ENCODE data around the gene MTMR10. TPM values are rescaled to one million over a fixed set of nuclear protein-coding genes. Genes with fewer than 3 reads are reported as not detected.

MTMR10 gene
- polyA plus RNA-seq, 2 of the 4 experiments (the other 2 are of a cell fraction), result 11.9 to 23.1 TPM

GRCh38 chr15:30984542-30984941 lies 6.9 kb downstream of the MTMR10 start:
- CTCF ChIA-PET, result interaction anchor here (1.0 to 2.3 kb wide), 6 partner anchors 11 to 324 kb away, joined by 3 to 5 read pairs (median 4); no protein-coding TSS in a partner anchor
- FAIRE-seq, result no peak

GRCh38 chr15:30984118-30984517 lies 7.3 kb downstream of the MTMR10 start:
- Histone ChIP-seq H3K4me2 (no peak overlapping the region), H3K9me3 (no peaks in the 10 kb centered on the region), H3K4me1 (peaks cover 16% of the 10 kb centered on the region), H3K27ac (no peak overlapping the region), H3K4me3 (no peak overlapping the region)
- DNase-seq (ENCODE audit: low read depth in 1 of 2, low spot score in 1 of 2), result no peak
- TF ChIP-seq FOSB (CRISPR knock-in tag; IDR thresholded peaks at IDR 0.05), result no peak
- no peak for TF ChIP-seq ATOH8 (CRISPR knock-in tag; IDR thresholded peaks at IDR 0.05; ENCODE audit: low read depth)
- TF ChIP-seq RNF2 (IDR thresholded peaks at IDR 0.05; ENCODE audit: borderline replicate concordance, low read depth), result no peak
- TF ChIP-seq MAFK (IDR thresholded peaks at IDR 0.05; ENCODE audit: partially characterized antibody), result no peak
- TF ChIP-seq FOSL2 (IDR thresholded peaks at IDR 0.05), result no peak
- TF ChIP-seq FOSL2 (CRISPR knock-in tag; IDR thresholded peaks at IDR 0.05), result no peak
- TF ChIP-seq ZSCAN20 (CRISPR knock-in tag; IDR thresholded peaks at IDR 0.05), result no peak
- TF ChIP-seq, protein P1, sequence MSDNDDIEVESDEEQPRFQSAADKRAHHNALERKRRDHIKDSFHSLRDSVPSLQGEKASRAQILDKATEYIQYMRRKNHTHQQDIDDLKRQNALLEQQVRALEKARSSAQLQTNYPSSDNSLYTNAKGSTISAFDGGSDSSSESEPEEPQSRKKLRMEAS (IDR thresholded peaks at IDR 0.05), result no peak
- TF ChIP-seq, protein P2, sequence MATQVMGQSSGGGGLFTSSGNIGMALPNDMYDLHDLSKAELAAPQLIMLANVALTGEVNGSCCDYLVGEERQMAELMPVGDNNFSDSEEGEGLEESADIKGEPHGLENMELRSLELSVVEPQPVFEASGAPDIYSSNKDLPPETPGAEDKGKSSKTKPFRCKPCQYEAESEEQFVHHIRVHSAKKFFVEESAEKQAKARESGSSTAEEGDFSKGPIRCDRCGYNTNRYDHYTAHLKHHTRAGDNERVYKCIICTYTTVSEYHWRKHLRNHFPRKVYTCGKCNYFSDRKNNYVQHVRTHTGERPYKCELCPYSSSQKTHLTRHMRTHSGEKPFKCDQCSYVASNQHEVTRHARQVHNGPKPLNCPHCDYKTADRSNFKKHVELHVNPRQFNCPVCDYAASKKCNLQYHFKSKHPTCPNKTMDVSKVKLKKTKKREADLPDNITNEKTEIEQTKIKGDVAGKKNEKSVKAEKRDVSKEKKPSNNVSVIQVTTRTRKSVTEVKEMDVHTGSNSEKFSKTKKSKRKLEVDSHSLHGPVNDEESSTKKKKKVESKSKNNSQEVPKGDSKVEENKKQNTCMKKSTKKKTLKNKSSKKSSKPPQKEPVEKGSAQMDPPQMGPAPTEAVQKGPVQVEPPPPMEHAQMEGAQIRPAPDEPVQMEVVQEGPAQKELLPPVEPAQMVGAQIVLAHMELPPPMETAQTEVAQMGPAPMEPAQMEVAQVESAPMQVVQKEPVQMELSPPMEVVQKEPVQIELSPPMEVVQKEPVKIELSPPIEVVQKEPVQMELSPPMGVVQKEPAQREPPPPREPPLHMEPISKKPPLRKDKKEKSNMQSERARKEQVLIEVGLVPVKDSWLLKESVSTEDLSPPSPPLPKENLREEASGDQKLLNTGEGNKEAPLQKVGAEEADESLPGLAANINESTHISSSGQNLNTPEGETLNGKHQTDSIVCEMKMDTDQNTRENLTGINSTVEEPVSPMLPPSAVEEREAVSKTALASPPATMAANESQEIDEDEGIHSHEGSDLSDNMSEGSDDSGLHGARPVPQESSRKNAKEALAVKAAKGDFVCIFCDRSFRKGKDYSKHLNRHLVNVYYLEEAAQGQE (IDR thresholded peaks at IDR 0.05), result no peak
- TF ChIP-seq MAZ (IDR thresholded peaks at IDR 0.05; ENCODE audit: borderline replicate concordance, low read depth, low read length), result no peak
- TF ChIP-seq JUNB (IDR thresholded peaks at IDR 0.05), result no peak
- TF ChIP-seq HES2 (IDR thresholded peaks at IDR 0.05), result no peak
- no peak for TF ChIP-seq JUN (IDR thresholded peaks at IDR 0.05)
- TF ChIP-seq, protein P3, sequence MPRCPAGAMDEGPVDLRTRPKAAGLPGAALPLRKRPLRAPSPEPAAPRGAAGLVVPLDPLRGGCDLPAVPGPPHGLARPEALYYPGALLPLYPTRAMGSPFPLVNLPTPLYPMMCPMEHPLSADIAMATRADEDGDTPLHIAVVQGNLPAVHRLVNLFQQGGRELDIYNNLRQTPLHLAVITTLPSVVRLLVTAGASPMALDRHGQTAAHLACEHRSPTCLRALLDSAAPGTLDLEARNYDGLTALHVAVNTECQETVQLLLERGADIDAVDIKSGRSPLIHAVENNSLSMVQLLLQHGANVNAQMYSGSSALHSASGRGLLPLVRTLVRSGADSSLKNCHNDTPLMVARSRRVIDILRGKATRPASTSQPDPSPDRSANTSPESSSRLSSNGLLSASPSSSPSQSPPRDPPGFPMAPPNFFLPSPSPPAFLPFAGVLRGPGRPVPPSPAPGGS (IDR thresholded peaks at IDR 0.05), result no peak
- TF ChIP-seq PHF8 (IDR thresholded peaks at IDR 0.05; ENCODE audit: borderline replicate concordance, low read depth), result no peak
- no peak for TF ChIP-seq HDAC2 (IDR thresholded peaks at IDR 0.05)
- no peak for TF ChIP-seq POLR2A (IDR thresholded peaks at IDR 0.05; ENCODE audit: low read length)
- no peak for ATAC-seq
- WGBS (ENCODE audit: missing lambda C conversion rate), result 88% methylated on average over 3 of the region's 3 CpGs
- POLR2A ChIA-PET, result no interaction called here
- CTCF ChIA-PET, result interaction anchor here (1.1 to 2.3 kb wide), 3 partner anchors 17 to 145 kb away, joined by 3 to 5 read pairs (median 4); no protein-coding TSS in a partner anchor
- no peak for FAIRE-seq

More at GRCh38 chr15:30984542-30984941, 6.9 kb downstream of the MTMR10 start:
- DNase-seq (ENCODE audit: low read depth in 1 of 2, low spot score in 1 of 2) (no peak), ATAC-seq (no peak; a peak in 1 of 6 replicates)
- no peak overlapping the region for H3K4me2 ChIP-seq
- TF ChIP-seq CBX2 (IDR thresholded peaks at IDR 0.05; ENCODE audit: borderline replicate concordance, low read depth) (no peak), PBX3 (IDR thresholded peaks at IDR 0.05) (no peak), POLR2A (IDR thresholded peaks at IDR 0.05; ENCODE audit: low read length) (no peak), RAD21 (conservative IDR thresholded peaks at IDR 0.05 in 1 of 2, IDR thresholded peaks at IDR 0.05 in 1 of 2) (no peak), HOXA7 (CRISPR knock-in tag; IDR thresholded peaks at IDR 0.05) (no peak), CTCF (IDR thresholded peaks at IDR 0.05) (no peak), ZNF302 (CRISPR knock-in tag; IDR thresholded peaks at IDR 0.05) (no peak), FOSB (CRISPR knock-in tag; IDR thresholded peaks at IDR 0.05) (no peak), HOXB5 (CRISPR knock-in tag; IDR thresholded peaks at IDR 0.05) (no peak), NPAS2 (CRISPR knock-in tag; IDR thresholded peaks at IDR 0.05; ENCODE audit: borderline replicate concordance) (no peak), FOSL2 (IDR thresholded peaks at IDR 0.05) (no peak), FOSL2 (CRISPR knock-in tag; IDR thresholded peaks at IDR 0.05) (no peak), RARB (CRISPR knock-in tag; IDR thresholded peaks at IDR 0.05) (no peak), MAFK (IDR thresholded peaks at IDR 0.05; ENCODE audit: partially characterized antibody) (no peak), KDM1A (IDR thresholded peaks at IDR 0.05; ENCODE audit: low read depth) (no peak)
- TF ChIP-seq, protein P1 (IDR thresholded peaks at IDR 0.05), result no peak
- WGBS (ENCODE audit: missing lambda C conversion rate), result 86% methylated on average over 6 of the region's 6 CpGs
- H3K4me1 ChIP-seq, result peaks cover 20% of the 10 kb centered on the region
- no peak overlapping the region for H3K27ac ChIP-seq
- POLR2A ChIA-PET, result no interaction called here
- H3K9me3 ChIP-seq, result no peaks in the 10 kb centered on the region
- no peak overlapping the region for H3K4me3 ChIP-seq

Data from A549 (cell line).